Ecto neural progenitor cell (in vitro differentiated cells): ENCODE measurements around the gene KRTAP2-3.

Experiments used
- DNase-seq: peaks from one replicate; pipeline ENCODE4 v3.0.0-alpha.2; 2018; ENCODE audit warnings: low spot score

The KRTAP2-3 gene

GRCh38 chr17:41029633-41030245, 30.2 kb downstream of the KRTAP2-3 start, which contains the start of gene KRTAP1-4:
Gene KRTAP1-4, minus strand, starts transcription at chr17:41030195. Its CDS starts 117 bp downstream, at chr17:41030078.
- DNase-seq: no peak

- no peak for DNase-seq
Observed at GRCh38 chr17:41026715-41027471, 33.0 kb downstream of the KRTAP2-3 start, which contains the start of gene KRTAP1-5. Gene KRTAP1-5, minus strand, starts transcription at chr17:41027208. Its CDS starts 53 bp downstream, at chr17:41027155.

DNA sequence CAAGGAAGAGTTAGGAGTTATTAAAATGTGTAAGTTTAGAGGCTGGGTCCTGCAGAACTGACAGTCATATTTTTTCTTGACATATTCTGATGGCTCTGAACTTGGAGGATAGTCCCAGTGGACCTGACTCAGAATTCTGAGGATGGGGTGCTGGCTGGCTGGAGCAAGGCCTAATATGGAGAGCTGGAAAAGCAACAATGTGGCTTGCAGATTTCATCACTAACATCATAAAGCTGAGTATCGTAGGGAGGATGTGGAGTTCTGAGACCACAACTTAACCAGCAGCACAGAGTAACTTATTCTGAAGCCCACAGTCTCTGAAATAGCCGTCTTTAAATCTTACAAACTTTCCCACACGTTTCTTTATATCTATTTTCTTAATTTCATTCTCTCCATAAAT, 35.2 kb downstream of the KRTAP2-3 start:
- no peak for DNase-seq

DNA sequence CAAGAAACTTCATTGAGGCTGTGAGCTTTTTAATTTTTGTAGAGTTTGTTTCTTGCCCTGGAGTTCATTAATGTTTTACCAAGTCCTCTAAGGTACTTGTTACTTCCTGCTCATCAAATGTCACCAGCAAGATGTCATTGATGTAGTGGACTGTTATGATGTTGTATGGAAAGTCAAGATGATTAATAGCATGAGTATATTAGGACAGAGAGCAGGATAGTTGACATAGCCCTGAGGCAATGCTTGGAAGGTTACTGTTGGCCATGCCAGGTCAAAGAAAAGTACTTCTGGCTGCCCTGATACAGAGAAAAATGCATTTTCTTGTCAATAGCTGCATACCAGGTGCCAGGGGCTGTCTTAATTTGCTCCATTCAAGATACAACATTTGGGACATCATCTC, 39.6 kb downstream of the KRTAP2-3 start:
- DNase-seq: no peak

- DNase-seq: no peak
Observed at GRCh38 chr17:41019415-41019814, 40.5 kb downstream of the KRTAP2-3 start.

GRCh38 chr17:41018541-41018940, 41.4 kb downstream of the KRTAP2-3 start:
- DNase-seq: no peak

GRCh38 chr17:41016578-41017215, 43.2 kb downstream of the KRTAP2-3 start:
- no peak for DNase-seq

GRCh38 chr17:41015454-41015853, 44.5 kb downstream of the KRTAP2-3 start:
- DNase-seq: no peak

DNA sequence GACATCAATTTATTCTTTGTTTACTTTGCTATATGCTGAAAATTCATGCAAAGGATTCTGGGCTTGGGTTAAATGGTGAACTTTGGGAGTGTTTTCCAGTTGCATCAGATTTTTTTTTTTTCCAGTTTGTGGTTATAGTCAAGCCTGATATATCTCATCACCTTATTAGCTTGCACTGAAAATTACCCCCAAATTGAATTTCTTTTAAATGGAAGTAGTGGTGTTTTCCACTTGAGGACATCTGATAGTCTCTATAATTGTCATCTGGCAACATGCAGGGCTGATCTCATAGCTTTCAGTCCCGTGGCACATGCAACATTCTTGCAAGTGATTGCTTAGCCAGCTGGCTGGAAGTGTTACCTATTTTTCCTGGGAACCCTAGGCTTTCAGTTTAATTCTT, 46.3 kb downstream of the KRTAP2-3 start:
- DNase-seq: no peak

DNA sequence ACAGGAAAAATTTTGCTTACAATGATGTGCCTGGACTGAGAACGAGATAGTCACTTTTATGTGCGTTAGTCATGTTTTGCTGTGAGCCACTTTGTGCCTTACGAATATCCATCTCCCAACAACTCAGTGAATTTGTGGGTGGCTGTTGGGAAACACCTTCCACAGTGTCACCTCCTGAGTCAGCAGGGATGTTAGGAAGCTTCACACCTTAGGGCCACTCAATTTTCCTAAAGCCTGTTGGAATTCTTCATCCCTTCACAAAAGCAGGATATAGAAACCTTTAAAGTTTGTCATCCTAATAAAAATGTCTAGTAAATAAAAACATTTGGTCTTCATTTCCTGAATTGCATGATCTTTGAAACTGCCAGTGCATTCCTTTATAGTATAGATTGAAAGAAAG, 46.7 kb downstream of the KRTAP2-3 start:
- DNase-seq: no peak

DNA sequence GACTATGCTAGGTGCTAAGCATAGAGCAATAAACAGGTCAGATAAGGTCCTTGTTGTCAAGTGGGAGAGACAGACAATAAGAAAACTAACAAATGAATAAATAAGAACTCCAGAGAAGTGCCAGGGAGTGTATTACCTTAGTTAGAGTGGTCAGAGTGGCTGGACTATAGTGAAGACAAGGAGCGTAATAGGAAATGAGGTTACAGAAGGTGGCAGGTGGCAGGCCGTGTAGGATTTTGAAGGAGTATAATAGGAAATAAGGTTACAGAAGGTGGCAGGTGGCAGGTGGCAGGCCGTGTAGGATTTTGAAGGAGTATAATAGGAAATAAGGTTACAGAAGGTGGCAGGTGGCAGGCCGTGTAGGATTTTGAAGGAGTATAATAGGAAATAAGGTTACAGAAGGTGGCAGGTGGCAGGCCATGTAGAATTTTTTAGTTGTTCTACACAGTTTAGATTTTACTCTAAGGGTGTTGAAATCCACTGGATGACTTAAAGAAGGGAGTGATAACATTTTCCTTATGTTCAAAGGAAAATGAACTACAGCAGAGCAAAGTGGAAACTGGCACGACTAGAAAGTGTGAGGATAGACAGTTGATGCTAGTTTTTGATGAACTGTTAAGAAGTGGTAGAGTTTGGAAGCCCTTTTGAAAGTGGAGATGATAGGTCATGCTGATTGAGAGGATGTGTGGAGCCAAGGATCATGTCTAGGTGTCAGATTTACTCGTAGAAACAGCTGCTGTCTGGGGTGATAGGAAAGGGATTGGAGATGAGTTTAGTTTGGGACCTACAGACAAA, 47.4 kb downstream of the KRTAP2-3 start:
- no peak for DNase-seq

GRCh38 chr17:41010441-41010840, 49.5 kb downstream of the KRTAP2-3 start:
- no peak for DNase-seq

DNA sequence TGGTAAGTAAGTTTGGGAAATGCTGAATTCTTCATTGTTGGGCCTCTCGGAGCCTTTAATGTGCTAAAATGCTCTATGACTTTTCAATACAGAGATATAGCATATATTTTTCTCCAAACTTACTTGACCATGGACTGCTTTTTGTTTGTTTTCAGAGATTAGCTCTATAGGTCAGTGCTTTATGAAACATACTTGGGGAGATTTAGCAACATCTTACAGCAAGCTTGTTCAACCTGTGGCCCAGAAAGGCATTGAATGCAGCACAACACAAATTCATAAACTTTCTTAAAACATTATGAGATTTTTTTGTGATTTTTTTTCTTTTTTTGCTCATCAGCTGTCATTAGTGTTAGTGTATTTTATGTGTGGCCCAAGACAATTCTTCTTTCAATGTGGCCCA, 50.0 kb downstream of the KRTAP2-3 start:
- no peak for DNase-seq

DNA sequence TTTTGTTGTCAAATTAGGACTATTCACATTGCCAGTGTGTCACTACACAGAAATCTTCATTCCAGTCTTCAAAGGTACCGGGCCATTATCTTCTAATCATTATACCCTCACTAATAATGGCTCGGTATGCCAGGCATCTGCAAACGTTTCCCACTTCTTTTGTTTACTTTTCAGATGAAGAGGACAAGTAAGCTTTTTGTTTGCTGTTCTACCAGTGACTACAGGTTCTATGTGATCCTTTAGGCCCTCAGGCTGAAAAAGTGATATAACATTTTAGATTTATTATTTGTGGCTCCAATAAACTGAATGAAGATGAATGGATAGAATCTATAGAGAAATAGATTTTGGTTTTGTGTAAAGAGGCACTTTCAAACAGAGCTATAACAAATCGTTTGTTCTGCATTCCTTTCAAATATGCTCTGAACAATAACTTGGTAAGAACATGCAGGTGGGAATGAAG, 50.6 kb downstream of the KRTAP2-3 start:
- DNase-seq: no peak
